Ammon's horn (tissue), 1 donor: ENCODE results near the gene PACRG.
A peak's percentile ranks its signal among the peaks of the same experiment; 100 is the strongest.

Source experiments
- DNase-seq: peaks from one replicate; pipeline ENCODE4 v3.0.0-alpha.2; 2016; ENCODE audit warnings: low spot score

PACRG gene

DNA sequence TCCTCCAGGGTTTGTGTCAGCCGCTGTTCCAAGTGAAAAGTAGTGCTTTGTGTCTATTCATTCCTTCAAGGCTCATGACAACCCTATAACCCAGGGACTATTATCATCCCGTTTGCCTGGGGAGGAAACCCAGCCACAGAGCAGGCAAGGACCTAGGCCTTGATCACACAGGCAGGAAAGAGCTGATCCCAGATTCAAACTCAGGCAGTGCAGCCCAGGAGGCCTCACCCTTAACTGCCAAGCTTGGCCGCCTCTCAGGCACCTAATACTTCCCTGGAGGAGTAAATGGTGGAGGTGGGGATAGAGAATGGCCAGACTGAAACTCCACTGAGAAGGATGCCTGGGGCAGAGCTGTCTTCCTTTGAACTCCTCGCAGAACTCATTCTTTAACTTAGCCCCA lies 471.6 kb downstream of the PACRG start:
- no peak for DNase-seq

DNA sequence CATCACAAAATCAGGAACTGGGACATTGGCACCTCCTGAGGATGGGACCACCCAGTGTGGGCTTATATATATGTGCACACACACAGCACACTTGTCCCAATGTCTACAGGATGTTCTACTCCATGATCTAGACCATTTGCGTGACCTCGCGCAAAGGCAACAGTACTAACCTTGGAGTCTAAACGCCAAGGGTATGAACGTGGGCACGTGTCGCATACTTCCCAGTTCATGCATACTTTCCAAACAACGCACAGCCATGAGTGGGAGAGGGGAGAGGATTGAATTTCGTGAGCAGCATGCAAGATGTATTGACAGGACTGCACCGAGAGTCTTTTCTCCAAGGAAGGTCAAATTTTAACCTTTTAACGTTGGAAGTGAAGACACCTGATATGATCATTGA lies 472.5 kb downstream of the PACRG start:
- DNase-seq = no peak

DNA sequence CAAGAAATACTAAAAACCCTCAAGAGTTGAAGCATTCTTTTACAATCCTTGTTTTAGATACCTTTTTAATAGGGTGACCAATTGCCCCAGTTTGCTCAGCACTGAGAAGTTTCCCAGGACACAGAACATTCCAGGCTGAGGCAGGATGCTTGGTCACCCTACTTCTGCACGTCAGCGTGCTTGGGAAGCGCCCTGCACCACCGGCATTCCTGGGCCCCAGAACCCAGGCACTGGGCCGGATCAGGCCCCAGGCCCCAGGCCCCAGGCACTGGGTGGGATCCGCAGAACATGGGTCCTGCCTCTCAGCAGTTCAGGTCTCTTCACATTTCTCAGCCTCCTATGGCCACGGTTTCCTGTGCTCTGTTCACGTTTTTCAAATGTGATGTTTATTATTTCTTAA lies 472.9 kb downstream of the PACRG start:
- no peak for DNase-seq

DNA sequence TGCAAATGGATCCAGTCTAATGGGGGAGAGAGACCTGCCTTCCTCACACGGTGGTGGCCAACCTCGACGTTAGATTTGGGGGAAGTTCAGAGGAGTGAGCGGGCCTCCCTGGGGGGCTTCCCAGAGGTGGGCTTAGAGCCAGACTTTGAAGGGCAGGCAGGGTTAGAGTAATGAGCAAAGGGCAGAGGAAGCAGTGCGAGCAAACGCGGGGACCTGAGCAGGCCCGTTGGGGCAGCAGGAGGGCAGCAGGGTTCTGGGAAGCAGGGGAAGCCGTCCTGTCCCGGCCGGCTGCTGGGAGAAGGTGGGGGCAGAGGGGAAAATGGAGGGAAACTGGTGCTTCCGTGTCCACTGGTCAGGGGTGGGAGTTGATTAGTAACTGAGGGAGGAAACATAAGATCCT lies 474.1 kb downstream of the PACRG start:
- no peak for DNase-seq

DNA sequence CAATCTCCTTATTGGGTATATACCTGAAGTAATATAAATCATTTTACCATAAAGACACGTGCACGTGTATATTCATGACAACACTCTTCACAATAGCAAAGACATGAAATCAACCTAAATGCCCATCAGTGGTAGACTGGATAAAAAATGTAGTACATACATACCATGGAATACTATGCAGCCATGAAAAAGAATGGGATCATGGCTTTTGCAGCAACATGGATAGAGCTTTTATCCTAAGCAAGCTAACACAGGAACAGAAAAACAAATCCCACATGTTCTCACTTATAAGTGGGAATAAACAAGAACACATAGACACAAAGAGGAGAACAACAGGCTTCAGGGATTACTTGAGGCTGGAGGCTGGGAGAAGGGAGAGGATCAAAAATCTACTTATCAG lies 478.4 kb downstream of the PACRG start:
- no peak for DNase-seq

DNA sequence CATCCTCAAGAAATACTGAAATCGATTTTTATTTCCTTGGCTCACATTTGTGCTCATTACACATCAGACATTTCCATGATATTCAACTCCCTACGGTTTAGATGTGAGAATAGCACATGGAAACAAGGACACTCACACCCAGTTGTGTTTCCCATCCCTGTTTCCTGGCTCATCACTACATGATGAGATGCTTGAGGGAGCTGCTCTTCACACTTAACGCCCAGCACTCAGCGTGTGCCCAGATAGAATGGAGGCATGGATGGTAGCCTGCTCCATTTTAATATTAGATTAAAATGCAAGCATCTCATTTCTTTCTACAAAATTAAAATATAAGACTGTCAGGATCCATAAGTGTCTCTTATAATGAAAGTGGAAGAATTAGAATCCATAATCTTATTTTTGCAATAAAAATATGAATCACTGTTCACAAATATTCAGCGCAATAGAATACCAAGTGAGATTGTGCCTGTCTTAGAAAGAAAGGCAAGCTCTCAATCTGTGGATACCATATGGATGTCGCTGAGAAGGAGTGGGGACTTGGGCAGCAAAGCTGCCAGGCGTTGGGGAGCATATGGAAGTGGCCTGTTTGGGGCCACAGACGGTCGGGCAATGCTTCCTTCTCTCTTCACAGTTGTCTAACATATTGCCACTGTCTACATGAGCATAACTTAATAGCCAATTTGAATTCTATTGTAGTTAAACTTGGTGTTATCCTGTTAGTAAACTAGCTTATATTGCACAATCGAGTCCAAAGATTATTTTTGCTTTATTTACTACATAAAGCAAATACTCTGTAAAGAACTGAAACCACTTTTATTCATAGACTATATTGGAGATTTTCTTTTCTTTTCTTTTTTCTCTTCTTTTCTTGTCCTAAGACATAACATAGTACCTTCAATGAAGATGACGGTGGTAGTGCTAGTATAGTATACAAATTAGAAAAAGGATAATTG lies 479.9 kb downstream of the PACRG start:
- peak; percentile 24 for DNase-seq

DNA sequence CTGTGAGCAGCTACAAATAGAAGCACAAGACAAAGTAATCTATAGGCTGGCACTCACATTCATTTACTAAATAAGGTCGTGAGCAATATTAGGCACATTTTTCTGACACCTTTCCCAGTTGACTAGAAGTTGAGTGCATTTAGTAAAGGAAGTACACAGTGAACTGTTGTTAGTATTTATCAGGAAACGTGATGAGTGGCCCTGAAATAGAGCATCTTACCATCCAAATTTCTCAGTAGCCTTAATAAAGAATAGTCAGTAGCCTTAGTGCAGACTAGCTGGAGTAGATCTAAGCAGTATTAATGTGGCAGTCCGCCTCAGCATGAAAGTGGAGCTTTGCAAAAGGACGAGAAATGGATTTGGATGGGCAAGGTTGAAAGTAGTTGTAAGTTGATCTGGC lies 481.2 kb downstream of the PACRG start:
- DNase-seq = no peak

DNA sequence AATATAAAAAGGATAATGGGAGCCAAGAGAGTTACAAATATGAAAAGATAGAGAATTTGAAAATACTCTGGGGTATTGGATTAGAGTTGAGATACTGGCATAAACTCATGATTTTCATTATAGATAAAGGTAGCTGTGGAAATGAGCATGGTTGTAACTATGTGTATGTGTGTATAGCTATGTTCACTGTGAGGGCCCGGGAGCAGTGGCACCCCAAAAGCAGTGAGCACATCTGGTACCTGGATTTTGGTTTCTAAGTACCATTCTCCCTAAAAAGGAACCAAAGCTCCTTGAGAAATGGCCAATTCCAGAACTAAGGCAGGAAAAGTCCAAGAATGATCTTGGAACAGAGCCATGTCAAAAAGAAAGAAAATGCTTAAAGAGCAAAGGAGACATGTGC lies 484.3 kb downstream of the PACRG start:
- no peak for DNase-seq

DNA sequence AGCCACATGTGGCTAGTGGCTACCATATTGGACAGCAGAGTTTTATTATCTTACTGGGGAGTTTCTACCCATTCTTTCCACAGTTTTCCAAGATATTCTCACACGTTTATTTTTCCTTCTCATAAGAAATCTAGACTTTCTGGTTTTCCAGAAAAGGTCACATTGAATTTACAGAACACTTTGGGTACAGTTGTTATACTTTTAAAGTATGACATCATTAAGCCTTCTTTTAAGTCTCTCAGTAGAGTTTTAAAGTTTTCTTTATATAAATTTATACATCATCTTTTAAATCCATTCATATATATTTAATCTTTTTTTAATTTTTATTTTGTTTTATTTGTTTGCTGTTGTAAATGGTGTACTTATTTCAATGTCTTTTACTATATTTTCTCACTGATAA lies 486.5 kb downstream of the PACRG start:
- DNase-seq = no peak

DNA sequence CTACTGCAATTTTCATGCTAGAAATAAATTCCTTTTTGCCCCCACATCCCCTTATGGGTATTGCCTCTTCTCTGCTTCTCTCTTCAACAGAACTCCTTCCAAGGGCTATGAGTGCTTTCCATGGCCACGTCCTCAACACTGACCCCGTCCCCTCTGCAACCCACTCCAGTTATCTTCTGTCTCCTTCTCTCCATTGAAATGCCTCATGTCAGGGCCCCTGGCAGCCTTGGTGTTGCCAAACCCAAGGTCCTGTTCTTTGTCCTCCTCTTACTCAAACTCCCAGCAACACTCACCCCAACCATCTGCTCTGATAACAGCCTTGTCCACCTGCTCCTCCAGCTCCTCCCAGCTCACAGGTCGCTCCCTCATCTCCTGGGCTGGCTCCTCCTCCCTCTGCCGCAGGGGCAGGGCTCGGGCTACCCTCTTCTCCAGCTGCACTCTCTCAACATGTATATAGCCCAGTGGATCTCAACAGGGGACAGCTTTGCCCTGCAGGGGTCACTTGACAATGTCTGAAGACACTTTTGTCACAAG lies 490.7 kb downstream of the PACRG start:
- DNase-seq = no peak

DNA sequence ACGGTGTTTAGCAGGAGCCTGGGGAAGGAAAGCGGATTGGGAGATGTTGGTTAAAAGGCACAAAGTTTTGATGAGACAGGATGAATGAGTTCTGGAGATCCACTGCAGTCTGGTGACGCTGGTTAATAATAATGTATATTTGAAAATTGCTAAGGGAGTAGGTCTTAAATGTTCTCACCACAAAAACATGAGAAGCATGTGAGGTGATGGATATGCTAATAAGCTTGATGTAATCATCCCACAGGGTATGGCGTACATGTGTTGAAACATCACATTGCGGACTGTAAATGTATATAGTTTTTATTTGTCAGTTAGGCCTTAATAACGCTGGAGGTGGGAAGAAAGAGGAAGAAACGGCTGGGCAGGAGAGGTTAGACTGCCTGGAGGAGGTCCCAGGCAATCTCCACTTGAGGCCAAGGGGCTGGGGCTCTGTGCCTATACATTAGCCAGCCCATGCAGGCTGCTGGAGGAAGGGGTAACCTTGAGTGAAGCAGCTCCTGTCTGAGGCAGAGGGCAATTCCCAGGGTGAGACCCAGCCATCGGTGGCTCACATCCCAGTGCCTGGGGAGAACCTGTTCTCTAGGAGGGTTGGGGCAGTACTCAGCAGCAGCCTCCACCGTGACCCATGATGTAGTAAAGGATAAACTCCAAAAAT lies 498.5 kb downstream of the PACRG start:
- no peak for DNase-seq

DNA sequence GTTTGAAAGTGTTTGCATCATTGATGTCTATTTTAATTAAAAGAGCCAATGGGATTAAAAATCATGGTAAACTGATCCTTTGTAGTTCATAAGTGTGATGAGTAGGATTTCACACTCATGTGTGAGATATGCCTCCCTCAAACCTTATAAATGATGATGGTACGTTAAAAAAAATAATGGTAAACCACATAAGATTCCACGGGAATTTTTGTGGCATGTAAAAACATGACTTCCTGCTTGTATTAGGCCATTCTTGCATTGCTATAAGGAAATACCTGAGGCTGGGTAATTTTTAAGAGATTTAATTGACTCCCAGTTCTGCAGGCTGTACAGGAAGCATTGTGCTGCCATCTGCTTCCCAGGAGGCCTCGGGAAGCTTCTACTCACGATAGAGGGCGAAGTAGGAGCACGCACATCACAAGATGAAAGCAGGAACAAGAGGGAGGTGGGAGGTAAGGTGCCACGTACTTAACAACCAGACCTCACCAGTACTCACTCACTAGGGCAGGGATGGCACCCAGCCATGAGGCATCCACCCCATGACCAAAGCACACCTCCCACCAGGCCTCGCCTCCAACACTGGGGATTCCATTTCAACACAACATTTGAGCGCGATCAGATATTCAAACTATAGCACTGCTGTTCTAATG lies 499.2 kb downstream of the PACRG start:
- no peak for DNase-seq

DNA sequence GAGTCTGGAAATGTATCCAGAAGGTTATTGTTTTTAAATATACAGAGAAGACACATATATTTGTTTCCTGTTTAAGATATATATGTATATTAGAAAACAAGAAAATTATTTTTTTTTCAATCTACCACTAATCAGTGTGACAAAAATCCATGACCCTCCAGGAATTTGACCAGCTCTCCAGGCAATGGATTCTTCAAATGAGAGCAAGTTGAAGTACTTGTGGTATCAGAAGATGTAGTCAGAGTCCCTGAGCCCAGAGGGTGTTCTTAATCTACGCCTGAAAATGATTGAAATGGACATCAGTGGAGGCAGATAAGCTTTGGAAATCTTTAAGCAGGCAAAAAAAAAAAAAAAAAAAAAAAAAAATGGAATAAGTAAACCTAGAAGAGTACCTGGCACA lies 500.3 kb downstream of the PACRG start:
- DNase-seq = no peak

DNA sequence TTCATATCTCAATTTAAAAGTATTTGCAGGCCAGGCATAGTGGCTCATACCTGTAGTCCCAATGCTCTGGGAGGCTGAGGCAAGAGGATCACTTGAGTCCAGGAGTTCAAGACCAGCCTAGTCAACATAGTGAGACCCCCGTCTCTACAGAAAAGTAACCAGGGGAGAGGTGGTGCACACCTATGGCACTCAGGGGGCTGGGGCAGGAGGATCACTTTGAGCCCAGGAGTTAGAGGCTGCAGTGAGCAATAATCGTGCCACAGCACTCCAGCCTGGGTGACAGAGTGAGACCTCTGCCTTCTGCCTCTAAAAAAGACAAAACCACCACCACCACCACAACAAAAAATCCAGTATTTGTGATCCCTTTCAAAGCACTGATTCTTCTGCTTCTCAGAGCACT lies 501.3 kb downstream of the PACRG start:
- no peak for DNase-seq

DNA sequence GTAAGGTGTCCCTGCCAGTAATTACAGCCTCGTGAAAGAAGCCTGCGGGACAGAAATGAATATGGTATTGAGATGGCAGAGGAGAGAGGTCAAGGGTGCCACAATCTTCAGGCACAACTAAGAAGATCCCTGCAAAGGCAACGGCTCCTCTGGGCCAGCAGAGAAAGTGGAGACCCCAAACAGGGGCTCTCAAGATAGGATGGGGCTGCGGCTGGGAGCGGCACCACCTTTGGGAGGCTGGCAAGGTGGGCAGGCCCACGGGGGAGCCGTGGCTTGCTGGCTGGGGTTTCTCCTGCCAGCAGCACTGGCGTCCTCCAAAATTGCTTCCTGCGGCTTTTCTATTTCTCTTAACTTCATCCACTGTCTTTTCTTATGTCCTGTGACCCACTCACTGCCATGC lies 503.1 kb downstream of the PACRG start:
- no peak for DNase-seq

DNA sequence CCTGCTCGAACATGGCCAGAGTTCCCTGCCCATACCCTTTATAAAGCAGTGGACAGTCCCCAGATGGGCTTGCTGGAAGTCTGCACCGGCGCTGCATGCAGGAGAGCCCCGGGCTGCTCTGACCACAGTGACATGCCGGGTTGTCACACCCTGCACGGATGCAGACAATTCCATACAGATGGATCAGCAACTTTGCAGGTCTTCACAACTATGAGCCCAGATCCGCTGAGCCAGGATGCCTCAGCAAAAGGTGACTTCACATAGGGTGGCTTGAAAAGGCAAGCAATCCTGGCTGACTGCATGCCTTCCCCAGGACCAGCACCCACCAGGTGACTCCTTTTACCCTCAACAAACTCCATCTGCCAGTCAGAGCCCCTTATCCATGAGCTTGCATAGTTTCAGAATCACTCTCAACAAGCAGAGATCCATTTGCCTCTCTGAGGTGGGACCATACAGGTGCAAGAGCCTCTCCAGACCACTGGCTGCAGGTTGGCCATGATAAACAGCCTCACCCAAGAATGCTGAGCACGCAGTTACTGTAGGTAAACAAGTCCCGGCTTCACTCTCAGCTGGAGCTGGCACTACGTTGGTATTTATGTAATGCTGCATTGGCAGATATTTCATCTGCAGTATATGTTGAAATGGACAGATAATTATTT lies 503.7 kb downstream of the PACRG start:
- no peak for DNase-seq

DNA sequence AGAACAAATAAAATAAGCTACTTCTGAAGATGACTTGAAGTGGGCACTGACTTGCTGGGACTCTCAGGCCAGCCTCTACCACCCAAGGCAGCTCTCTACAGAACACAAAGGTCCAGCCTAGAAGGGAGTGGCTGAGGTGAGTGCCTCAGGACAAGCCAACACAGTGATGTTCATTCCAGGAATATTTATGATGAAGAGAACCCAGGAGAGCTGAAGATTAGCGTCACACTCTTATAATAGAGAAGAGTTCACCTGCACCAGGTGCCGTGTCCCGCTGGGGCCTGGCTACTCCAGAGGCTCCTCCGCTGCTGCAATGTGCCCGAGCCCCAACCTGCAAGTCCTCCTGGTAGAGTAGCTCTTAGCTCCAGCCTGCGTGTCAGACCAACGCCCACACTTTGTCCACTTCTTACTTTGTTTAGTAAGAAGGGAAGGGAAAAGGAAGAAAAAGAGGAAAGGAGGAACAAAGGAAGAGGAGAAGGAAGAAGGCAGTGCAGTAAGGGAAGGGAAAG lies 504.3 kb downstream of the PACRG start:
- DNase-seq = no peak

DNA sequence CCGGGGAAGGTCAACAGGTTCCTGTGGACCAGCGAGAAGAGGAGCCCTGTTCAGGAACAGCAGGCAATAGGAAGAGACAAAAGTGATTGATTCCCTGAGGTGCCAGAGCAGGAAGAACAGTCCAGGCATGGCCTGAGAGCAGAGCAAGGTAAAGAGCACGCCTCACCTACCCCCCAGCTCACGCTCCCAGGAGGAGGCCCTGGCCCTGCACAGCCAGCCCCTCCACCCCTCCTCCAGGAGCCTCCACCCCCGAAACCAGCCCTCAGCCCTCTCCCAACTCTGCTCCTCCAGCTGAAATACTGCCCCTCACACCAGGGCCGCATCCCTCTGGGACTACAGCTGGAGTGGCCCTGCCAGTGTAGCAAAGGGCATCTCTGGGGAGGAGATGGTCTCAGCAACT lies 504.9 kb downstream of the PACRG start:
- no peak for DNase-seq

DNA sequence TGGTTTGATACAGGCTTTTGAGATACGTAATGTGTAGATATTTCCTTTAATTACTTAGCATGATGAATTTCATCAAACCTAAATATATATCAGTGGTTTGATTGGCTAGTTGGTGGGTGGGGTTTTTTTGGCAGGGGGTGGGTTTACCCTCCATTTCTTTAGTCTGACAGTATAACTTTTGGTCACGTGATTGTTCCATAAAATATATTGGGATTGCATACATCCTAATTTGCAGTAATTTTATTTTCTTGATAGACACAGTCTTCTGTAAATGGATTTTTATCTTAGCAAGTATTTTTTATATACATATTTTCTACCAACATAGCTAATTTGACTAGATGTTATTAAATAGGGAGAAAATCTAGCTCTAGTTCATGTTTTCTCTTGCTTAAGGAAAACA lies 509.3 kb downstream of the PACRG start:
- DNase-seq = no peak

DNA sequence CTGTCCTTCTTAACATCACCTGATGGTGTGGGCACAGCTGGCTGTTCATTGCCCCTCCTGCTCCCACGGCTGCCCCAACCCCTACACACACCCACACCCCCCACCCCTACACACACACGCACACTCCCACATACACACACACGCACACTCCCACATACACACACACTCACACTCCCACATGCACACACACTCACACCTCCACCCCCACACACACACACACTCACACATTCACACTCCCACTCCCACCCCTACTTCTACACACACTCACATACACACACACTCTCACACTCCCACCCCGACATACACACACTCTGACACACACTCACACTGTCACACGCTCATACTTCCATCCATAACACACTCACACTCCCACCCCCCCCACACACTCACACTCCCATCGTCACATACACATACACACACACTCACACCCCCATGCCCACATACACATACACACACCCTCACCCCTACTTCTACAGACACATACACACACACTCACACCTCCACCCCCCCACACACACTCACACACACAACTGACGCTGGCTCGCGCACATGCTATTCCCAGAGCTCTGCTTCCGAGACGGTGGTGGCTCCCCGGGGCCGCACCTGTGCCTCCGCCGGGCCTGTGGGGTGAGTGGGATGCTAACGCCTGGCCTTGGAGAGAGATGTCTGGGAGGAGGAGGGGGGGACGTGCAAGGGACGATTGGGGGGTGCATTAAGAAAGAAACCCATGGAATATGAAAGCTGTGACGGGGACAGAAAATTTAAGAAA lies 512.0 kb downstream of the PACRG start:
- no peak for DNase-seq

DNA sequence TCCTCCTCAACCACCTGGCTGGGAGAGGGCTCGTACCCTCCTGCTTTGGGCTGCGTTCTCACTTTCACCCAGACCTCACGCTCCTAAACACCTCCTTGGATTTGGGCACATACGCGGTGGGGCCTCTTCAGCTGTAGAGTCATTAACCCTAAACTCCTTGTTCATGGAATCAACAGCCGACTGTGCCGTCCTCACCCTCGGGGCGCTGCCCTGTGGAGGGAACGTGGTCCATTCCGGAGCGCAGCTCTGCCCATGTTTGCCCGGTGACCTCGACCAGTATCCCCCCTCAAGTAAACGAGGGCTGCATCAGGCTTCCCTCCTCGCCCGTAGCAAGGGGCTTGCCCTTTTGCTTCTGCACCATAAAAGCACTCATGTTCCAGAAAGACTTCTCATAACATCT lies 512.8 kb downstream of the PACRG start:
- DNase-seq = no peak
